Measurements from ENCODE around the gene OTUB2.

DNA sequence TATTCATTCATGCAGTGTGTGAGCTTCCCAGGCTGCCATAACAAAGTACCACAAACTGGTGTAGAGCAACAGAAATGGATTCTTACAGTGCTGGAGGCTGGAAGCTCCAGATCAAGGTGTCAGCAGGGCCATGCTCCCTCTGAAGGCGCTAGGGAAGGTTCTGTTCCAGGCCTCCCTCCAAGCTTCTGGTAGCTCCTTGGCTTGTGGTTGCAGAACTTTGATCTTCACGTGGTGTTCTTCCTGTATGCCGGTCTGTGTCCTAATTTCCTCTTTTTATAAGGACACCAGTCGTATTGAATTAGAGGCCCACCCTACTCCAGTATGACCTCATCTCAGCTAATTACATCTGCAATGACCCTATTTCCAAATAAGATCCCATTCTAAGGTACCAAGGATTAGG lies 3.1 kb downstream of the OTUB2 start:
- TF ChIP-seq EZH2 (IDR thresholded peaks at IDR 0.05; ENCODE audit: insufficient read depth, poor library complexity, severe bottlenecking): no peak
- no peak for TF ChIP-seq EZH2phosphoT487 (IDR thresholded peaks at IDR 0.05; ENCODE audit: insufficient read depth, low read depth)
